ENCODE measurements around the gene SPATA13. TPM values are rescaled to one million over a fixed set of nuclear protein-coding genes. Genes with fewer than 3 reads are reported as not detected.

The SPATA13 gene
- total RNA-seq, 1 experiment from 2014 or later = 14.1 TPM

- no peak overlapping the region for H2BK15ac ChIP-seq (ENCODE audit: low read depth, low read length)
- no peak for TF ChIP-seq CTCF (conservative IDR thresholded peaks at IDR 0.05)
- no peak overlapping the region for H2AK5ac ChIP-seq (ENCODE audit: insufficient read length, low read length)
- H3K14ac ChIP-seq (ENCODE audit: insufficient read depth, low read length) = no peak overlapping the region
- no peaks in the 10 kb centered on the region for H3K27me3 ChIP-seq (ENCODE audit: insufficient read depth, low read length)
- no peaks in the 10 kb centered on the region for H3K79me2 ChIP-seq (ENCODE audit: insufficient read depth, low read length)
- no peaks in the 10 kb centered on the region for H3K79me1 ChIP-seq (ENCODE audit: insufficient read depth, low read depth, low read length, poor library complexity, severe bottlenecking)
- H3K18ac ChIP-seq (ENCODE audit: insufficient read length, low read depth, low read length) = no peak overlapping the region
- no peak overlapping the region for H2BK12ac ChIP-seq (ENCODE audit: insufficient read length, low read depth, low read length)
- H3K4me3 Mint-ChIP-seq = no peak overlapping the region
- H4K5ac ChIP-seq (ENCODE audit: insufficient read length, low read depth, low read length) = no peak overlapping the region
- no peaks in the 10 kb centered on the region for H3K9me3 Mint-ChIP-seq
- no peaks in the 10 kb centered on the region for H3K27me3 Mint-ChIP-seq (ENCODE audit: low read depth)
- H4K8ac ChIP-seq (replicated peaks; ENCODE audit: insufficient read length, low read depth, low read length) = no peak overlapping the region
- H3K23me2 ChIP-seq (ENCODE audit: insufficient read length, low read depth, low read length, poor library complexity, severe bottlenecking) = no peaks in the 10 kb centered on the region
- no peak overlapping the region for H2BK5ac ChIP-seq (ENCODE audit: insufficient read length, low read length)
- H2BK120ac ChIP-seq (ENCODE audit: low read depth, low read length, poor library complexity, severe bottlenecking) = no peak overlapping the region
- peaks cover 14 to 21% (median 21%) of the 10 kb centered on the region in 3 experiments; a peak in 6 of 7 replicates for H3K36me3 Mint-ChIP-seq (ENCODE audit: insufficient read depth in 1 of 3, low read depth in 3 of 3)
- H3K23ac ChIP-seq (ENCODE audit: insufficient read length, low read depth, low read length) = no peak overlapping the region
- no peak overlapping the region for H3K9ac ChIP-seq (ENCODE audit: extremely low read depth, insufficient read length, low read length)
- H2BK20ac ChIP-seq (ENCODE audit: low read depth, low read length, poor library complexity, severe bottlenecking) = no peak overlapping the region
- no peak overlapping the region for H2AFZ ChIP-seq (ENCODE audit: low read length)
- H3T11ph ChIP-seq (ENCODE audit: low read length) = no peak overlapping the region
- H3K27ac Mint-ChIP-seq = peak overlapping the region in 1 of 3 experiments; percentile 70; a peak in 1 of 7 replicates
- DNase-seq = no peak
- no peaks in the 10 kb centered on the region for H3K4me1 Mint-ChIP-seq
- H4K20me1 ChIP-seq (ENCODE audit: control insufficient read depth, insufficient read depth, insufficient read length) = no peaks in the 10 kb centered on the region
- no CpG with 5 or more reads among the region's 11 CpGs for WGBS (ENCODE audit: extremely low coverage, insufficient read length, low lambda C conversion rate)
- H3K4ac ChIP-seq (ENCODE audit: low read depth, low read length) = no peak overlapping the region
- no peak overlapping the region for H3K27ac ChIP-seq (ENCODE audit: insufficient read length, low read depth, low read length)
- H3K4me1 ChIP-seq (ENCODE audit: insufficient read depth, low read length) = no peaks in the 10 kb centered on the region
- no peak overlapping the region for H4K91ac ChIP-seq (ENCODE audit: insufficient read length, low read depth, low read length)
- H3K9me3 ChIP-seq (ENCODE audit: control insufficient read depth, low read depth, low read length) = no peaks in the 10 kb centered on the region
- no peak overlapping the region for H3K4me2 ChIP-seq (ENCODE audit: insufficient read depth, insufficient read length, low read length)
- H3K56ac ChIP-seq (ENCODE audit: insufficient read length, low read depth, low read length) = no peak overlapping the region
These were observed 126.1 kb downstream of the SPATA13 start for GRCh38 chr13:24286624-24287023.

Data from H9 (cell line).